Fibroblast of skin of back (primary cell): ENCODE data around the gene COL21A1.

Source experiments
- DNase-seq: peaks from one replicate; pipeline ENCODE4 v3.0.0-alpha.2; 2013

Gene COL21A1

GRCh38 chr6:56187686-56188085 is 59.7 kb downstream of the COL21A1 start:
- peak; percentile 63 for DNase-seq

- DNase-seq = no peak
These were observed 70.6 kb downstream of the COL21A1 start for GRCh38 chr6:56176741-56177140.

- DNase-seq = no peak
These were observed 74.2 kb downstream of the COL21A1 start for GRCh38 chr6:56173228-56173627.

- no peak for DNase-seq
These were observed 75.2 kb downstream of the COL21A1 start for GRCh38 chr6:56172144-56172543.

- DNase-seq = no peak
These were observed 78.0 kb downstream of the COL21A1 start for GRCh38 chr6:56169366-56169765.

- DNase-seq = no peak
These were observed 78.8 kb downstream of the COL21A1 start for GRCh38 chr6:56168596-56168995.

GRCh38 chr6:56162081-56162480 is 85.3 kb downstream of the COL21A1 start:
- no peak for DNase-seq

- no peak for DNase-seq
These were observed 86.9 kb downstream of the COL21A1 start for GRCh38 chr6:56160489-56160888.

DNA sequence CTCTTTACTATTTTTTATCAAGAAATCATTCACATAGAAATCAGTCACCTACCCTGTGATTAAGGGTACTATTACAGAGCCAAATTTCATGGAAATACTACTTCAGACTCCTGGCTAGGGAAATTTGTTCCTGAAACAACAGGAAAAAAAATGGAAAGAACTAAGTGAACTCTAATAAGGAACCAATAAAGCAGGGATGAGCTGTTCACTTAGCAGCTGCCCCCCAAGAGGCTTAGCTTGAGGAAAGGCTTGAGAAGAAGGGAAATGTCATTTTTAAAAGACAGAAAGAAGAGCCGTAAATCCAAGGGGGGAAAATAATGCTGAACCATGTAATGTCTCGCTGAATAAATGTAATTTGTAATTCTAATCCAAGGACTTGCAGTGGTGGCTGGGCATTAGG is 88.8 kb downstream of the COL21A1 start:
- DNase-seq = no peak

- no peak for DNase-seq
These were observed 90.7 kb downstream of the COL21A1 start for GRCh38 chr6:56156643-56157042.

DNA sequence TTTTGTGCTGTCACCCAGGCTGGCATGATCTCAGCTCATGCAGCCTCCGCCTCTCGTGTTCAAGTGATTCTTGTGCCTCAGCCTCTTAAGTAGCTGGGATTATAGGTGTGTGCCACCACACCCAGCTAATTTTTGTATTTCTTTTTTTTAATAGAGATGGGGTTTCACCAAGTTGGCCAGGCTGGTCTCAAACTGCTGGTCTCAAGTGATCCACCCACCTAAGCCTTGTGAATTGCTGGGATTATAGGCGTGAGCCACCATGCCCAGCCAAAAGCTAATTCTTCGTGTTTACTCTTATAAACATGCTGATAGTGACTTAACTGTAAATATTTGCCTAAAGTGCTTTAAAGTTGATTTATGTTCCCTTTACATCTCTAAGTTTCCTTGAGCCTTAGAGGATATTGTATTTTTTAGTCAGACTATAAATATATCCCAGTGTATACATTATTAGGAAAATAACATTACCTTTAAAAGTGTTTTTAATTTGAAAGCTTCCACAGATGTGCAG is 91.7 kb downstream of the COL21A1 start:
- DNase-seq = no peak

- DNase-seq = no peak
These were observed 93.3 kb downstream of the COL21A1 start for GRCh38 chr6:56154076-56154475.

GRCh38 chr6:56152611-56153010 is 94.8 kb downstream of the COL21A1 start:
- DNase-seq = no peak

- DNase-seq = no peak
These were observed 95.7 kb downstream of the COL21A1 start for GRCh38 chr6:56151609-56152224.

DNA sequence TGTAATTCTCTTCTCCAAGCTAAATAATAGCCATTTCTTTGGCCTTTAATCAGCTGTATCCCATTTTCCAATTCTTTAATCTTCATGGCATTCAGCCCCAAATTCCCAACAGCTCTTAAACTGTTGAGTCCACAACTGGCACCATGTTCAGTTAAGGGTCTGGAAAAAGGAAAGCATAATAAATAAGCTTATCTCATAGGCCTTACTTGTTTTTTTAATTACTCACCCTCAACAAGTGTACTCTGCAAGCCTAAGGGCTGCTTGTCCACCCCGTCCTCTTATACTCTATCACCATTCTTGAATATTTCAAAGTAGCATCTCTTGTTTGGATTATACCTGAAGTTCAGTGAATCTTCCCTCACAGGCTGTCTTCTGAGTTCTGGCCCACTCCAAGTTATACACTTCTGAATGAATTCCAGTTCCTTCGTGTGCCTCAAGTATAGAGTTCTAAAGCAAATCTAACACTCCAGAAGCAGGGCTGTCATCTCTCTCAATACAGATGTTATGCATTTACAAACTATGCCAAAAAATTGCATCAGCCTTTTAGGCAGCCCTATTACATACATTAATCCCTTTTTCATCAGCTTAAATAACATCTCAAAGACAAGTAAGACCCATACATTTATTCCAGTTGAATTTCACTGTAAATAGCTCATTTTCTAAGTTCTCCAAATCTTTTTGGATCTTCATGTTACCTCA is 98.7 kb downstream of the COL21A1 start:
- peak; percentile 63 for DNase-seq

- no peak for DNase-seq
These were observed 99.6 kb downstream of the COL21A1 start for GRCh38 chr6:56147766-56148165.

DNA sequence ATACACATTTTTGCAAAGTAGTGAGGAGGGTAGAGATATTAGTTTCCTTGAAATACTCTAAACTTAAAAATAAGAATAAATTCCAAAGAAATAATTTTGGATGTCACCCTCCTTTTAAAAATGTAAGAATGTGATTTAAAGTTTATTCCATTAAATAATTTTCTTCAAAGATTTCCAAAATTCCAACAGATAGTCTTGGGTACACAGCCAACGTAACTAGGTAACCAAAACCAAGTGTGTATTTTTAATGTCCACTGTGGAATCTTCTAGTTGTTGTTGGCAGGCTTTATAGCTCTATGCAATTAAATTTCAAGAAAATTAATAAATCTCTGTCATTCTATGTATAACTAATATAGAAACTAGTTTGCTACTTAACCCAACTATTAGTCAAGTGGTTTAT is 101.3 kb downstream of the COL21A1 start:
- no peak for DNase-seq

DNA sequence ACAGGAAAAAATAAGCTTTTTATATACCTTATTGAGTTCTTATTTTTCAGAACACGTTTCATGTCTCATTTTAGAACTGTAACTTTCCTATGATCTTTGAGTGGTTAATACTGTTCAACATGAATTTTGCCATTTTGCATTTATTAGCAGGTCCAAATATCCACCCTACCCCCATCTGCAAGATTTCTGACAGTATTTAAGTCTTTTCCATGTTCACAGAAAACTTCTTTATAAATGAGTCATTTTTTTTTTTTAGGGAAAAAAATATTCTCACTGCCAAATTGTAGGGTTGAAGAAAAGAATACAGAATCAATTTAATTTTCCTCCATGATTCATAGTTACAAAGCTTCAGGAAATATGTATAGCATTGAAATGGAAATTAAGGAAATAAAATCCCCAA is 101.8 kb downstream of the COL21A1 start:
- DNase-seq = peak; percentile 49

DNA sequence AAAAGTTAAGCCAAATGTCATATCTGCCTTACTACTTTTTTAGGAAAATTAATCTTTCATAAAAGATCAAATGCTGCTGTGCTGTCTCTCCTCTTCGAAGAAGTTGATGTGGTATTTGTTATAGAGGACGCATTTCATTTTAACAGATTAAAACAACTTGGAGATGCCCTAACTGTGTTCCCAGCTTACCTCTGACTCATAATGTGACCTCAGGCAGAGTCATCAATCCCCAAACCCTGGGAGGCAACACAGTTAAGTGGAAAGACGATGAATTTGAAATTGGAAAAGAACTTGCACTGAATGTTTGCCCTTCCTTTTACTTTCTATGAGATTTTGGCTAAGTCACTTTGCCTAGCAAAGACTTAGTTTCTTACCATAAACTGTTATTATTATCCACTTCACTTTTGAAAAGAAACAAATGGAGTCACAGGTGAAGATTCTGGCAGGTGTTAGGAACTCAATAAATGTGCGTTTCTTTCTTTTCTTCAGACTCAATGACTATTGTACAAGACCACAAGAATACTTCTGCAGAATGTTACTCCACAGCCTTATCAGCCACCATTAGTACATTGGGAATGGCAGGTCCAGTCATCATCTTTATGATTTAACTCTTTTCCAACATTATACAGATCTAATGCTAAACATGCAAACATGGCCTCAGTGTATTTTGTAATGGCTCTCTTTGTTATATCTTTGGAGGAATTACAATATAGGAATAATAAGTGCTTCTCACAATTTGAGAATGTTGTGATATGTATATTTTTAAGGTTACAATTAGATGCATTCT is 102.6 kb downstream of the COL21A1 start:
- peak; percentile 88 for DNase-seq

DNA sequence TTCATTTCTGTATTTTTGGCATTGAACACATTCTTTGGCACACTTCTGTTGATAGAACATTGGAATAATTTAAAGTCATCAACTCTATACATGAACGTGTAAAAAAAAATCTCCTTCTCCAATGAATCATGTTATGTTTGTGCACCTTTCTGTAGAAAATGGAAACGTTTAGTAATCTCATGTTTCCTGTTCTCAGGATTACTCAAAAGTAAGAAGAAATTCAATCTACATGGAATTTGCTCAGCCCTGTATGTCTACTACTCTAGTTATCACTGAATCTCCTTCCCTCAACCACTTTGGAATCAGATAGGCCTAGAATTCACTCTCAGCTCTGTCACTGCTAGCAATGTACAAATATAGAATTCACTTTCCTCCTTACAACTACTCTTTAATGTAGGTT is 103.6 kb downstream of the COL21A1 start:
- DNase-seq = no peak

DNA sequence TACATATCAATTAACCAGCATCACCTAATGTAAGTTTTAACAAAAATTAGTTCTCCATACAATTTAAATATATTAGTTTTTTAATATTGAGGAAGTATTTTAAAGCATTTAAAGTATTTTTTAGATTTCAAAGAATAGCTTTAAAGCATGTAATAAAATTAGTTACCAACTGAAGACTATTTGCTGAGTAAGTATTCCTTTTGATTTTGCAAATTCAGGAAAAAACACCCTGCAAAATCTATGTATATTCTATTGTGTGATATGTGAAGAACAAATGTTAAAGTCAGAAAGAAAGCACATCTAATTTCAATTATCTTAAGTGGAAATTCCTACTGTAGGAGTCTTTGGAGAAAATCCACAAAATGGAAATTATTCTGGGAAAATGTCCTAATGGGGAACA is 107.3 kb downstream of the COL21A1 start:
- DNase-seq = no peak

DNA sequence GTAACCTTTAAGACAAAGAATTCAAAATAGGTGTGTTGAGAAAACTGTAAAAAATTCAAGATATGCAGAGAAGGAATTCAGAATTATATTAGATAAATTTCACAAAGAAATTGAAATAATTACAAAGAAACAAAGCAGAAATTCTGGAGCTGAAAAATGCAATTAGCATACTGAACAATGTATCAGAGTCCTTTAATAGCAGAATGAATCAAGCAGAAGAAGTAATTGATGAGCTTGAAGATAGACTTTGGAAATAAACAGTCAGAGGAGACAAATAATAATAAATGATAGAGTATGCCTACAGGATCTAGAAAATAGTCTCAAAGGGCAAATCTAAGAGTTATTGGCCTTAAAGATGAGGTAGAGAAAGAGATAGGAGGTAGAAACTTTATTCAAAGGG is 131.7 kb downstream of the COL21A1 start:
- no peak for DNase-seq

DNA sequence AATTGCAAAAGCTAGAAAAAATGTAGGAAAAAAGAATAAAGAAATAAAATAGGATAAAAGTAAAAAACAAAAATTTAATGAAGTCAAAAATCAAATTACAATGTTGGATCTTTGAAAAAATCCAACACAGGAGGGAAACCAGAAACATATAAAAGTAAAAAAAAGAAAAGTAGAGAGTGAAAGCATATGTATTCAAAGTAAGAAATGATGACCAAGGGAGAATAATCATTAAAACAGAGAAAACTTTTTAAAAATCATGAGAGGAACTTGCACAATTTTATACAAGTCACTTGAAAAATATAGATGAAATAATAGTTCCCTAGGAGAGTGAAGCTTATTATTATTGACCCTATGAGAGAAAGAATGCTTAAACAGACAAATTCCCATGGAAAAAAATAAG is 138.2 kb downstream of the COL21A1 start:
- DNase-seq = no peak

GRCh38 chr6:56106231-56106630 is 141.1 kb downstream of the COL21A1 start:
- DNase-seq = no peak
